Smooth muscle cell (in vitro differentiated cells): ENCODE data around the gene AFG3L2. TPM values are rescaled to one million over a fixed set of nuclear protein-coding genes. Genes with fewer than 3 reads are reported as not detected.

Experiments used
- DNase-seq: peaks from one replicate; lab custom pipeline; 2025; ENCODE audit not compliant: unreplicated experiment; lab: John Stamatoyannopoulos, UW
- H2AFZ ChIP-seq: fragments of 200-600 bp; sonication (generic); 2 replicates; pipeline ENCODE4 v1.6.0; 2016; ENCODE audit warnings: antibody characterized with exemption, low read depth, mild to moderate bottlenecking
- H3F3A ChIP-seq: fragments of 200-600 bp; sonication (generic); 2 replicates; pipeline ENCODE4 v1.6.0; 2017; ENCODE audit warnings: antibody characterized with exemption, low read depth
- H3K27ac ChIP-seq: fragments of 200-600 bp; sonication (generic); 2 replicates; pipeline ENCODE4 v1.5.1; 2016; ENCODE audit warnings: low read depth, mild to moderate bottlenecking
- H3K27me3 ChIP-seq: fragments of 200-600 bp; sonication (generic); 2 replicates; pipeline ENCODE4 v1.6.1; 2016; ENCODE audit warnings: low read depth, mild to moderate bottlenecking
- H3K36me3 ChIP-seq: fragments of 200-600 bp; sonication (generic); 2 replicates; pipeline ENCODE4 v1.5.1; 2016; ENCODE audit warnings: low read depth
- H3K4me1 ChIP-seq: fragments of 200-600 bp; sonication (generic); 2 replicates; pipeline ENCODE4 v1.5.1; 2016; ENCODE audit warnings: low read depth
- H3K4me2 ChIP-seq: fragments of 200-600 bp; sonication (generic); 2 replicates; pipeline ENCODE4 v1.6.0; 2016; ENCODE audit warnings: mild to moderate bottlenecking
- H3K4me3 ChIP-seq: fragments of 200-600 bp; sonication (generic); 2 replicates; pipeline ENCODE4 v1.5.1; 2016; ENCODE audit warnings: mild to moderate bottlenecking
- H3K79me2 ChIP-seq: fragments of 200-600 bp; sonication (generic); 2 replicates; pipeline ENCODE4 v1.6.0; 2016; ENCODE audit warnings: low read depth, mild to moderate bottlenecking
- H3K9ac ChIP-seq: fragments of 200-600 bp; sonication (generic); 2 replicates; pipeline ENCODE4 v1.6.0; 2016; ENCODE audit warnings: low read depth
- H3K9me3 ChIP-seq: fragments of 200-600 bp; sonication (generic); replicated peaks from 2 replicates; pipeline ENCODE4 v1.5.1; 2016; ENCODE audit warnings: low read depth
- H4K20me1 ChIP-seq: fragments of 200-600 bp; sonication (generic); 2 replicates; pipeline ENCODE4 v1.6.0; 2016; ENCODE audit warnings: low read depth
- WGBS: methylation state at CpG from one replicate; pipeline ENCODE4 v1.1.7; 2016; ENCODE audit warnings: low lambda C conversion rate; 5-methylcytosine and 5-hydroxymethylcytosine counted together
- polyA plus RNA-seq: library from polyadenylated mRNA; unstranded; fragments of >200 nt; fragmentation: Nextera tagmentation; extraction: Ambion mirVana; gene quantifications from 2 replicates; pipeline ENCODE4 v1.2.1, GENCODE V29; 2016
- total RNA-seq: library from RNA; depleted of rRNA; stranded (reverse); fragments of >200 nt; gene quantifications from 2 replicates; pipeline ENCODE4 v1.2.3, GENCODE V29; 2014
- TF ChIP-seq, protein P1 (sequence below): fragments of 200-600 bp; sonication (generic); IDR thresholded peaks from 2 replicates; pipeline ENCODE4 v1.5.1; 2017; ENCODE audit warnings: borderline replicate concordance, mild to moderate bottlenecking, antibody characterized with exemption; ENCODE audit not compliant: insufficient read depth, poor library complexity, severe bottlenecking

AFG3L2 gene
- total and polyA plus RNA-seq, 2 experiments from 2014 or later: 21.6 to 24.3 TPM

DNA sequence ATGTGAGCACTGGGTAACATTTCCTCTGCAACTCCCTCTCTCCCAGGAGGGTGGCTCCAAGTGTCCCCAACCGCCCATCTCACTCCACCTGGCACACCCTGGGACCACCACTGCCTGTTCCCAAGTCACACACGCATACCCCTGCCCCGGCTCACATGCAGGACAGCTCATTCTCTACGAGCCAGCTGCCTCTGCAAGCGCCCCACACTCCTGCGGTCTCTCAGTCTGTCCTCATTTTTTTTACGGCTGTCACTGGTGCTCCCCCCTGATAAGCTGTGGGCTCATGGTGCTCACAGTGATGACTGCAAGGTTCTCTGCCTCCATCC lies 30.8 kb downstream of the AFG3L2 start:
- TF ChIP-seq, protein P1, sequence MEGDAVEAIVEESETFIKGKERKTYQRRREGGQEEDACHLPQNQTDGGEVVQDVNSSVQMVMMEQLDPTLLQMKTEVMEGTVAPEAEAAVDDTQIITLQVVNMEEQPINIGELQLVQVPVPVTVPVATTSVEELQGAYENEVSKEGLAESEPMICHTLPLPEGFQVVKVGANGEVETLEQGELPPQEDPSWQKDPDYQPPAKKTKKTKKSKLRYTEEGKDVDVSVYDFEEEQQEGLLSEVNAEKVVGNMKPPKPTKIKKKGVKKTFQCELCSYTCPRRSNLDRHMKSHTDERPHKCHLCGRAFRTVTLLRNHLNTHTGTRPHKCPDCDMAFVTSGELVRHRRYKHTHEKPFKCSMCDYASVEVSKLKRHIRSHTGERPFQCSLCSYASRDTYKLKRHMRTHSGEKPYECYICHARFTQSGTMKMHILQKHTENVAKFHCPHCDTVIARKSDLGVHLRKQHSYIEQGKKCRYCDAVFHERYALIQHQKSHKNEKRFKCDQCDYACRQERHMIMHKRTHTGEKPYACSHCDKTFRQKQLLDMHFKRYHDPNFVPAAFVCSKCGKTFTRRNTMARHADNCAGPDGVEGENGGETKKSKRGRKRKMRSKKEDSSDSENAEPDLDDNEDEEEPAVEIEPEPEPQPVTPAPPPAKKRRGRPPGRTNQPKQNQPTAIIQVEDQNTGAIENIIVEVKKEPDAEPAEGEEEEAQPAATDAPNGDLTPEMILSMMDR: no peak
- H3K79me2 ChIP-seq: no peaks in the 10 kb centered on the region
- H3K4me1 ChIP-seq: no peaks in the 10 kb centered on the region
- no peak overlapping the region for H2AFZ ChIP-seq
- H3K9ac ChIP-seq: no peak overlapping the region
- no peak overlapping the region for H3K4me2 ChIP-seq
- no peak for DNase-seq
- no peaks in the 10 kb centered on the region for H3F3A ChIP-seq
- no peaks in the 10 kb centered on the region for H3K9me3 ChIP-seq
- no peaks in the 10 kb centered on the region for H4K20me1 ChIP-seq
- H3K27me3 ChIP-seq: no peaks in the 10 kb centered on the region
- no peak overlapping the region for H3K27ac ChIP-seq
- WGBS: 95% methylated on average over 7 of the region's 7 CpGs
- H3K36me3 ChIP-seq: peaks cover 26% of the 10 kb centered on the region
- H3K4me3 ChIP-seq: no peak overlapping the region

DNA sequence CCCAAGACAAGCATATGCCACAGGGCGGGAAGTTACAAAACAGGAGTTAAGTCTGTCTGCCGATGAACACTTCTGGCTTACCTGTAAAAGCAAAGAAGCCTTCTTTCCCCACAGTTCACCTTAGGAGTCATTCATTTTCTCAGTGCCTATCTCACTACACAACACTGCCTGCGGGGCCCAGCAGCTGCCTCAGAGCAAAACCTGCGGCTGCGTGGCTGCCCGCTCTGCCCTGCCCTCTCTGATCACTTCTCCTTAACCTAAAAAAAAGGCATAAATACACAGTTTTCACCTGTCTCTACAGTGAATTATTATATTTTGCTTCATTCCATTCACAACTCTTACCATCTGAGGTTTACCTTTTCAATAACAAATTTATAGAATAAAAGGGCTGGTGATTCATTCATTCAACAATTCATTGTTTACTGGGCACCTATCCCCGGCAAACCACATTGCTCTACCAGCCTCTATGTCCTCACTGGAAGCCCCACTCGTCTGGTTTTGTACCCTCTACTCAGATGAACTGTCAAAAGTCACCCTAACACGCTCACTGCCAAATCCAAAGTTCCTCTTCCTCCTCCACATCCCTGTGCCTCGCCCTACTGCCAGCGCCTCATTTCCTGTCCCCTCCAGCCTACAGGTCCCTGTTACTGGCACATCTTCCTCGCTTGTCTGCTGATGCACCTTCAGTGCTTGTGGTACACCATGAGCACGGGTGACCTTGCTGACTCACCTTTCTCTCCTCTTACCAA lies 31.4 kb downstream of the AFG3L2 start:
- WGBS: 94% methylated on average over 13 of the region's 13 CpGs
- no peaks in the 10 kb centered on the region for H3K79me2 ChIP-seq
- no peak for DNase-seq
- no peaks in the 10 kb centered on the region for H3K27me3 ChIP-seq
- H3K4me1 ChIP-seq: no peaks in the 10 kb centered on the region
- no peaks in the 10 kb centered on the region for H3F3A ChIP-seq
- H3K4me2 ChIP-seq: no peak overlapping the region
- TF ChIP-seq, protein P1: no peak
- no peaks in the 10 kb centered on the region for H4K20me1 ChIP-seq
- no peak overlapping the region for H3K9ac ChIP-seq
- no peaks in the 10 kb centered on the region for H3K9me3 ChIP-seq
- H3K36me3 ChIP-seq: peaks cover 20% of the 10 kb centered on the region
- H3K27ac ChIP-seq: no peak overlapping the region
- H3K4me3 ChIP-seq: no peak overlapping the region
- no peak overlapping the region for H2AFZ ChIP-seq

DNA sequence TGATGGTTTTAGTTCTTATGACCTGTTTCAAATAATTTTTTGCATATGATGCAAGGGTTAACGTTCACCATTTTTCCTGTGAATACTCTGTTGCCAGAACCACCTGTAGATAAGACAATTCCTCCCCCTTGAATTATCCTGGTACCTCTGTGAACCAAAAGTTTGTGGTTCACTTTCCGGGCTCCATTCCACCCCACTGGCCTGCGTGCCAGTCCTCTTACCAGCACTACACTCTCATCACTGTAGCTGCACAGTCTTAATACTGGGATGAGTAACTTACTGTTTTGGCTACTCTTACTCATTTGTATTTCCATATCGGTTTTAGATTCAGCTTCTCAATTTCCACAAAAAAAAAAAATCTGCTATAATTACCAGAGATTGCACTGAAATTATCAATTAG lies 34.4 kb downstream of the AFG3L2 start:
- H3F3A ChIP-seq: no peaks in the 10 kb centered on the region
- no peak overlapping the region for H3K27ac ChIP-seq
- H3K36me3 ChIP-seq: peaks cover 16% of the 10 kb centered on the region
- no peaks in the 10 kb centered on the region for H3K27me3 ChIP-seq
- no peaks in the 10 kb centered on the region for H3K79me2 ChIP-seq
- H3K9me3 ChIP-seq: no peaks in the 10 kb centered on the region
- WGBS: over 99% methylated on average over 4 of the region's 4 CpGs
- no peak overlapping the region for H3K4me3 ChIP-seq
- H3K4me1 ChIP-seq: no peaks in the 10 kb centered on the region
- no peak overlapping the region for H3K9ac ChIP-seq
- TF ChIP-seq, protein P1: no peak
- no peak for DNase-seq
- H4K20me1 ChIP-seq: peaks cover 11% of the 10 kb centered on the region
- H3K4me2 ChIP-seq: no peak overlapping the region
- H2AFZ ChIP-seq: no peak overlapping the region

DNA sequence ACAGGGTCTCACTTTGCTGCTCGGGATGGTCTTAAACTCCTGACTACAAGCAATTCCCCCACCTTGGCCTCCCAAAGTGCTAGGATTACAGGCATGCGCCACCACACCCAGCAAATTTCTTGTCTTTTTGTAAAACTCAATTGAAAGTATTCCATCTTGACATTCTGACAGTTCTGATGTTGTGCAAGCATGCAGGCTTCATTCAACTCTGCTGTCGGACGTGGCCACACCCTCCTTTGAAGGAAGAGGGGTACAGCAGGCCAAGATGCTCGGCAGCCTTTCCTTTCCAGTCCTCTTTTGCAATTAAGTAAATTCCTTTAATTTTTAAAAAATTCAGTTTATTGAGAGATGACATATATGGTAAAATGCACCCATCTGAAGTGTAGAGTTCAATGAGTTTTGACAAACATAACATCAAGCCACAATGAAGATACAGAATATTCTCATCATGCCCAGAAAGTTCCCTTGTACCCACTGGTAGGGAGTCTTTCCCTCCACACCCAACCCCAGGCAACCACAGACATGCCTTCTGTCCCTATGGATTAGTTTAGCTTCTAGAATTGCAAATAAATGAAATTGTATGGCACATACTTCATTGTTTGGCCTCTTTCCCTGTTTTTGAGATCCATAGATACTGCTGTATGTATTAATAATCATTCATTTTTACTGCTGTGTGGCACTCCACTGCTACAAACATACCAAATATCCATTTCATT lies 35.9 kb downstream of the AFG3L2 start:
- H3K27ac ChIP-seq: no peak overlapping the region
- 94% methylated on average over 5 of the region's 5 CpGs for WGBS
- no peak for DNase-seq
- TF ChIP-seq, protein P1: no peak
- H3K9me3 ChIP-seq: no peaks in the 10 kb centered on the region
- H3K79me2 ChIP-seq: no peaks in the 10 kb centered on the region
- no peaks in the 10 kb centered on the region for H3F3A ChIP-seq
- H3K4me3 ChIP-seq: no peak overlapping the region
- H3K4me2 ChIP-seq: no peak overlapping the region
- peaks cover 9% of the 10 kb centered on the region for H3K4me1 ChIP-seq
- H3K9ac ChIP-seq: no peak overlapping the region
- peaks cover 15% of the 10 kb centered on the region for H3K36me3 ChIP-seq
- H3K27me3 ChIP-seq: no peaks in the 10 kb centered on the region
- no peak overlapping the region for H2AFZ ChIP-seq
- peaks cover 27% of the 10 kb centered on the region for H4K20me1 ChIP-seq
